ENCODE data around the gene RPS21. TPM values are rescaled to one million over a fixed set of nuclear protein-coding genes. Genes with fewer than 3 reads are reported as not detected.

Gene RPS21
- polyA plus RNA-seq, 1 donor, result 2,139 TPM

DNA sequence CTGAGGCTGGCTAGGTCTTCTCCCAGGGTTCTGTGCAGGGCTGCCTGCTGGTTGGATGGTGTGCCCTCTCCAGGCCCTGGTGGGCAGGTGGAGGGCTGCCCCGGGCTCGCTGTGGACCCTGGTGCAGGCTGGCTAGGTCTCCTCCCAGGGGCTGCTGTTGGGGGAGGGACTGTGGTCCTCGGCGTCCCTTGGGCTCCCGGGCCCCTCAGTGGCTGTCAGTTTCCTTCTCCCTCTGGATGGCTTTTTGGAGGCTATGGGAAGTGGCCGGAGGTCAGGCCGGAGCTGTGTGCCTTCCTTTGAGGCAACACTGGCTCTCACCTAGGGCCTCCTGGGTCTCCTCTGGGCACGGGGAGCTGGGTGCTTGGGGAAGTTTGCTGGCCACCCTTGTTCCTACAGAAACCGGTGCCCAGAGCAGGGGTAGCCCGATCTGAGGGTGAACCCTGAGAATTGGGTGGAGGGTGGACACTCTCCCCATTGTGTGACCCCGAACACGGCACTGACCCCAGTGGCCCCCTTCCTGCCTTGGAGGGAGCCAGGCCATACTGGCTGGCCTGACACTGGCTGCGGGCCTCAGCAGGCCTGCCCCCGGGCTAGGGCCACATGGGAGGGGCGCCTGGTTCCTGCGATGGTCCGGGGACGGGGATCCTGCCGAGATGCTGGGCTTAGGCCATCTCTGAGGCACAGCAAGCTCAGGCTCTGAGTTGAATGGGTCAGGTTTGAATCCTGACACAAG is 24.0 kb downstream of the RPS21 start:
- no peaks in the 10 kb centered on the region for H3K27me3 ChIP-seq (ENCODE audit: control insufficient read depth, insufficient read depth, low read length)
- WGBS (ENCODE audit: insufficient coverage, low lambda C conversion rate), result no CpG with 5 or more reads among the region's 19 CpGs
- H3K36me3 ChIP-seq (ENCODE audit: control insufficient read depth, insufficient read depth, low read length), result no peaks in the 10 kb centered on the region
- H3K27ac ChIP-seq (ENCODE audit: low read length), result peak overlapping the region; percentile 98
- peaks cover 7% of the 10 kb centered on the region for H3K9me3 ChIP-seq (ENCODE audit: control insufficient read depth, low read depth, low read length)
- DNase-seq, result peak in 1 of 2 donors; percentile 54
- peak overlapping the region; percentile 57 for H3K4me3 ChIP-seq (ENCODE audit: low read length)
- peaks cover 78% of the 10 kb centered on the region for H3K4me1 ChIP-seq (ENCODE audit: control insufficient read depth, insufficient read depth, low read length)

DNA sequence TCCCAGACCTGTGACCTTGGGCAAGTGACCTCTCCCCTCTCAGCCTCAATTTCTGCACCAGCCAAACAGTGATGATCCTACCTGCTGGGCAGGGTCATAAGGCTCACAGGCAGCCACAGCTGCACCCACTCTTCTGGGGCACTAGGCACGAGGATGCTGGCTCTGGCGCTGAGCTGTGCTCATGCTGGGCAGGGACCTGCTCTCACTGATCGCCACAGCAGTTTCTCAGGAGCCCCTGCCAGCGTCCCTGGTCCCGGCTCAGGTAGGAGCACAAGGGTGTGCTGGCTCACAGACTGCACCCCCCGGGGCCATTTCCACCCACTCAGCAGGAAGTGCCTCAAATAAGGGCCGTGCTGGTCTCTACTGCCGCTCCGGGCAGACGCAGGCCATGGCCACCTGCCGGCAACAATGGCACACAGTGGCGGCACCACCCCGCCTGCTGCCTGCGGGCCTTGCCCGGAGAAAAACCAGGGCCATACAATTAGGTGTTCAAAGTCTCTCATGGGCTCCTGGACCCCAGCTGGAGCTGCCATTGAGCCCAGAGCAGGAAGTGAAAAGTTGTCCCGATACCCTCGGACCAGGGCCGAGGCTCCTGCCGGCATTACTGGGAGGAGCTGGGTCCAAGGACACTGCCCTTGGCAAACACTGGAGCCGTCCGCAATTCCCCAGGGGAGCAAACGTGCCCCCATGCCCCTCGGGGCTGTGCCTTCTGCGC is 24.7 kb downstream of the RPS21 start:
- no CpG with 5 or more reads among the region's 24 CpGs for WGBS (ENCODE audit: insufficient coverage, low lambda C conversion rate)
- Histone ChIP-seq H3K9me3 (ENCODE audit: control insufficient read depth, low read depth, low read length) (peaks cover 7% of the 10 kb centered on the region), H3K4me3 (ENCODE audit: low read length) (peak overlapping the region; percentile 57), H3K27ac (ENCODE audit: low read length) (peak overlapping the region; percentile 98), H3K36me3 (ENCODE audit: control insufficient read depth, insufficient read depth, low read length) (peaks cover 2% of the 10 kb centered on the region), H3K27me3 (ENCODE audit: control insufficient read depth, insufficient read depth, low read length) (no peaks in the 10 kb centered on the region), H3K4me1 (ENCODE audit: control insufficient read depth, insufficient read depth, low read length) (peaks cover 76% of the 10 kb centered on the region)
- peak in 1 of 2 donors; percentile 74 for DNase-seq

DNA sequence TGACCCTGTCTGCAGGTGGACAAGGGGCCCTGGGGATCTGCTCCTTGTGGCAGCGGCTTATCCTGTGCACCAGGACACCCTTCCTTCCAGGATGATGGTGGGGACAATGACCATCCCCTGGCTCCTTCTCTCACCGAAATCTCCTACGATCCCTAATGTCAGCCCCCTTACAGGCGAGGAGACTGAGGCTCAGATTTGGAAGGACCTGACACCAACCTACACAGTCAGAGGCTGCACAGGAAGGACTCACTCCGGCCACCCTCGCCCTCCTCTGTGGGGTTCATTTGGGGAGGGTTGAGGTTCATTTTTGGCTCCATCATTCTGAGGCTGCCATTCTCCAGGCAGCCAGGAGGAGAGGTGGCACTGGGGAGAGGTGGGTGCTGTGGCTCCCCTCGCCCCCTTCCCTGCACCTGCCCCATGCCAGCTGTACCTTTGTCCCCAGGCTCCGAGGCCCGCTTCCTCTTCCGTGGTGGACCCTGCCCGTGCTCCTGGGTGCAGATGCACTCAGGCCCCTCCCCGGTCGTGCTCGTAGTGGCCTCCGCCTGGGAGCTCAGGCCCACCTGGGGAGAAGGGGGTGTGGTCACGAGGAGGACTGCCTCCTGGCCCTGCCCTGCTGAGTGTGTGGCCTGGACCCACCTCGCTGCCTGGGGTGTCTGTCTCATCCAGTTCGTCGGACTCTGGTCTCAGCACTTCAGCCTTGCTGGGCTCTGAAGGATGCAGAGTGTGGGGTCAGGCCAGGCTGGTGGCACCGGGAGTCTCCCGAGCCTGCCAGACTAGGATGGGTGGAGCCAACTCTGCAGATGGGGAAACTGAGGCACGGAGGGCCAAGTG is 25.5 kb downstream of the RPS21 start:
- 80% methylated on average over 1 of the region's 22 CpGs for WGBS (ENCODE audit: insufficient coverage, low lambda C conversion rate)
- Histone ChIP-seq H3K4me1 (ENCODE audit: control insufficient read depth, insufficient read depth, low read length) (peaks cover 75% of the 10 kb centered on the region), H3K4me3 (ENCODE audit: low read length) (peak overlapping the region; percentile 57), H3K27me3 (ENCODE audit: control insufficient read depth, insufficient read depth, low read length) (no peaks in the 10 kb centered on the region), H3K27ac (ENCODE audit: low read length) (peak overlapping the region; percentile 98), H3K9me3 (ENCODE audit: control insufficient read depth, low read depth, low read length) (peaks cover 6% of the 10 kb centered on the region), H3K36me3 (ENCODE audit: control insufficient read depth, insufficient read depth, low read length) (peaks cover 3% of the 10 kb centered on the region)
- peak; percentile 98 to 99 for DNase-seq

DNA sequence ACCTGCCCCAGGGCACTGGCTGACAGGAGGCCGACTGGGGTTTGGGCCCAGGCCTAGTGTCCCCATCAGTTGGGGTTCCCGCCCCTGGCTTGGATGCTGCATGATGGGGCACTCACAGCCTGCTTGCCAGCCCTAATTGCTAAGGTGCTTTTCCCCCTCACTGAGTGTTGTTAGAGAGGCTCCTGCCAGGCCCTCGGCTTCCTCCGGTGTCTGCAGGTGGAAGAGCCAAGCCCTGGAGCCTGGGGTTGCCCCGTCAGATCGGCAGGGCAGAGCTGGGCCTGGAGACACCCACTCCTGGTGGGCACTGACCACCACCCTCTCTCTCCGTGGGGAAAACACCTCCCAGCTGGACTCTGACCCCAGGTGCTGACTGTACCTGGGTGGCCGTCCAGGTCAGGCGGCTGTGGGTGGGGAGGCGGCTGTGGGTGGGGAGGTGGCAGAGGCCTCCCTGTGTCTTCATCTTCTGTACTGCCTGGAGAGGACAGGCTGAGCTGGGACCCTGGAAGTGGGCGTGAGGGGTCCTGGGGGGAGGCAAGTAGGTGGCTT is 26.2 kb downstream of the RPS21 start:
- WGBS (ENCODE audit: insufficient coverage, low lambda C conversion rate), result no CpG with 5 or more reads among the region's 11 CpGs
- no peak overlapping the region for H3K4me3 ChIP-seq (ENCODE audit: low read length)
- peaks cover 3% of the 10 kb centered on the region for H3K36me3 ChIP-seq (ENCODE audit: control insufficient read depth, insufficient read depth, low read length)
- H3K9me3 ChIP-seq (ENCODE audit: control insufficient read depth, low read depth, low read length), result peaks cover 4% of the 10 kb centered on the region
- peaks cover 68% of the 10 kb centered on the region for H3K4me1 ChIP-seq (ENCODE audit: control insufficient read depth, insufficient read depth, low read length)
- H3K27me3 ChIP-seq (ENCODE audit: control insufficient read depth, insufficient read depth, low read length), result no peaks in the 10 kb centered on the region
- peak overlapping the region; percentile 98 for H3K27ac ChIP-seq (ENCODE audit: low read length)
- peak in 1 of 2 donors; percentile 86 for DNase-seq

DNA sequence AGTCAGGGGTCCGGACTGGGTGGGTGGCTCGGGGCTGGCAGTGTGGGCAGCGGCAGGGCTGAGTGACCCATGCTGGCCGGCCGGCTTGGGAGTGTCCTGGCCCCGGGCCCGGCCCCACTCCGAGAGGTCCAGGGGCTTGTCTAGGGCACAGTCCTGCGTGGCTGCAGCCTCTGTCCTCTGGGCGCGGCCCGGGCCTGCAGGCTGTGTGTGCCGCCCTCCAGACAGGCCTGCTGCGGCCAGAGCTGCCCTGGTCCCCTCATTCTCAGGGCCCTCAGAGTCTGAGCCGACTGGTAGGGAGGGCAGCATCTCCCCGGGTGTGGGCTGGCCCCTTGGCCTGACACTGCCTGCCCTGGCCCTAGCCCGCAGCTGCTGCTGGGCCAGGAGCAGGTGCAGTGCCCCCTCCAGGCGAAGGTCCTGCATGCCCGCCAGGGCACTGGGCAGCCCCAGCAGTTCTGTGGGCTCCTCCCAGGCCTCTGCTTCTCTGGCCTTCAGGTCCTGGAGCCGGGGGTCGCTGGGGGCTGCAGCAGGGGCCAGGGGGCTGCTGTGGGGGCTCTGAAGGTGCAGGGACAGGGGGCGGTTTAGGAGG is 27.1 kb downstream of the RPS21 start:
- no CpG with 5 or more reads among the region's 22 CpGs for WGBS (ENCODE audit: insufficient coverage, low lambda C conversion rate)
- H3K27ac ChIP-seq (ENCODE audit: low read length), result peak overlapping the region; percentile 98
- H3K4me3 ChIP-seq (ENCODE audit: low read length), result no peak overlapping the region
- no peak for DNase-seq
- peaks cover 59% of the 10 kb centered on the region for H3K4me1 ChIP-seq (ENCODE audit: control insufficient read depth, insufficient read depth, low read length)
- H3K27me3 ChIP-seq (ENCODE audit: control insufficient read depth, insufficient read depth, low read length), result no peaks in the 10 kb centered on the region
- peaks cover 3% of the 10 kb centered on the region for H3K36me3 ChIP-seq (ENCODE audit: control insufficient read depth, insufficient read depth, low read length)
- peaks cover 4% of the 10 kb centered on the region for H3K9me3 ChIP-seq (ENCODE audit: control insufficient read depth, low read depth, low read length)

DNA sequence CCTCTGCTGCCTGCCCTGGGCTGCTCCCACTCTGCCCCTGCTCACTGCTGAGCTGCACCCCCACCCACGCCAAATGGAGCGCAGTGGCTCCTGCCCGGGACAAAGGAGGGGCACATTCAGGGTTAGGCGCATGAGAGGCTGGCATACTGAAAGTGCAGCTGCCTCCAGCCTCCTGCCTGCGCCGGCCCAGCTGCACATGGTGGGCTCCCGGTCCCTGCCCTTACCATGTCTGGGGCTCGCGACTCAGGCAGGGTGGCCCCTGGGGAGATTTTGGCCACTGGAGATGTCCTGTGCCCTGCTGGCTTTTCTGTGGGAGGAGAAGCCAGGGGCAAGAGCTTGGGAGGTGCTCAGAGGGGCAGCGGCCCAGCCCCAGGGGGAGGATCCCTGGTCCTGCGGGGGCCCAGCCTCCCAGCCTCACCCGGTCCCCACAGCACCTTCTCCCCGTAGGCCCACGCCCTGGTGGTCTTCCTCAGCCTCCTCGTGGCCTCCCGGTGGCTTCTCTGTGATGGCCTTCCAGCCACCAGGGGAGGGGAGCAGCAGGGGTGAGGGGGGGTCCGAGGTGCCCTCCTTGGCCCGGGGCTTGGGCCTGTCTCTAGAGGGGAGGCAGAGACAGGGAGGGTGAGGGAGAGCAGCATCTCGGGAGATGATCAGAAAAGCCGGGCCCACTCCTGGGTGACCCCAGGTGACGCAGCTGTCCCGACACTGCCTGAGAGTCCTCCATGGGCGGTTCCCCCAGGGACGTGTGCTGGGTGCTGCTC is 28.6 kb downstream of the RPS21 start:
- H3K4me3 ChIP-seq (ENCODE audit: low read length), result no peak overlapping the region
- no peak for DNase-seq
- H3K27ac ChIP-seq (ENCODE audit: low read length), result no peak overlapping the region
- H3K36me3 ChIP-seq (ENCODE audit: control insufficient read depth, insufficient read depth, low read length), result peaks cover 3% of the 10 kb centered on the region
- H3K9me3 ChIP-seq (ENCODE audit: control insufficient read depth, low read depth, low read length), result peaks cover 4% of the 10 kb centered on the region
- H3K27me3 ChIP-seq (ENCODE audit: control insufficient read depth, insufficient read depth, low read length), result no peaks in the 10 kb centered on the region
- H3K4me1 ChIP-seq (ENCODE audit: control insufficient read depth, insufficient read depth, low read length), result peaks cover 43% of the 10 kb centered on the region
- WGBS (ENCODE audit: insufficient coverage, low lambda C conversion rate), result no CpG with 5 or more reads among the region's 24 CpGs

DNA sequence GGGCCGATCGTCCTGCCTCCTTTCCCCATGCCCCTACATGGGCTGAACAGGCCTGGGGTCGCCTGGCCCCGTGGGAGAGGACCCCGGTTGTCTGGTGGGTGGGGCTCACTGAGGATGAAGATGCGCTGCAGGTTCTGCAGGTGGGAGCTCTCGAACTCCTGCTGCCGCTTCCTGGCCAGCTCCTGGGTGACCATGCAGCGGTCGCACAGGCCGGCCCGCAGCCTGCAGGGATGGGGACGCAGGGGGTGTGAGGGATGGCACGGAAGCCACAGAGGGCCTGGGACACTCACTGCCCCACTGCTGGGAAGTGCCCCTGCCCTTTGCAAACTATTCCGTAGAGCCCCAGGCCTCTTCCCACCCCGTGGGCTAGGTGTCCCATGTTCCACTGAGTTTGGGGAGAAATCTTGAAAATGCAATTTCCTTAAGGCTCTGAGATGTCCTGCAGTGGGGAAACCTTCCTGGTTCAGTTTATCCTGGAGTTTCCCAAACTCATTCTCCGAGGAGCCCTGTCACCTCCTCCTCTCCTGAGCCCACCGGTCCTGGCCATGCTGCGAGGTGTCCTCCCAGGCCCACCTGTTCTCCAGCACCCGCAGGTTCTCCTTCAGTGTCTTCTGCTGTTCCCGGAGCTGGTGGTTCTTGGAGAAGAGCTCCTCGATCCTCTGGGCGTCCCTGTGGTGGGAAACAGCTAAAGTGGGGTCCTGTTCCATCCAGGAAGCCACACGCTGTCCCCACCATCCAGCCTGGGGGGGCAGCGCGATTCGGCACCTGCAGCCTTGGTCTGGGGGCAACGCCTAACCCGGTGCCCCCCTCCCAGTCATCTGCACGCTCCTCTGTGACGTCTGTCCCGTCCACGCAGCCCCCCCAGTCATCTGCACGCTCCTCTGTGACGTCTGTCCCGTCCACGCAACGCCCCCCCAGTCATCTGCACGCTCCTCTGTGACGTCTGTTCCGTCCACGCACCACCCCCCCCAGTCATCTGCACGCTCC is 30.0 kb downstream of the RPS21 start:
- Histone ChIP-seq H3K4me1 (ENCODE audit: control insufficient read depth, insufficient read depth, low read length) (peaks cover 32% of the 10 kb centered on the region), H3K9me3 (ENCODE audit: control insufficient read depth, low read depth, low read length) (peaks cover 4% of the 10 kb centered on the region), H3K27ac (ENCODE audit: low read length) (no peak overlapping the region), H3K36me3 (ENCODE audit: control insufficient read depth, insufficient read depth, low read length) (peaks cover 3% of the 10 kb centered on the region), H3K27me3 (ENCODE audit: control insufficient read depth, insufficient read depth, low read length) (no peaks in the 10 kb centered on the region), H3K4me3 (ENCODE audit: low read length) (no peak overlapping the region)
- WGBS (ENCODE audit: insufficient coverage, low lambda C conversion rate), result no CpG with 5 or more reads among the region's 43 CpGs
- no peak for DNase-seq

DNA sequence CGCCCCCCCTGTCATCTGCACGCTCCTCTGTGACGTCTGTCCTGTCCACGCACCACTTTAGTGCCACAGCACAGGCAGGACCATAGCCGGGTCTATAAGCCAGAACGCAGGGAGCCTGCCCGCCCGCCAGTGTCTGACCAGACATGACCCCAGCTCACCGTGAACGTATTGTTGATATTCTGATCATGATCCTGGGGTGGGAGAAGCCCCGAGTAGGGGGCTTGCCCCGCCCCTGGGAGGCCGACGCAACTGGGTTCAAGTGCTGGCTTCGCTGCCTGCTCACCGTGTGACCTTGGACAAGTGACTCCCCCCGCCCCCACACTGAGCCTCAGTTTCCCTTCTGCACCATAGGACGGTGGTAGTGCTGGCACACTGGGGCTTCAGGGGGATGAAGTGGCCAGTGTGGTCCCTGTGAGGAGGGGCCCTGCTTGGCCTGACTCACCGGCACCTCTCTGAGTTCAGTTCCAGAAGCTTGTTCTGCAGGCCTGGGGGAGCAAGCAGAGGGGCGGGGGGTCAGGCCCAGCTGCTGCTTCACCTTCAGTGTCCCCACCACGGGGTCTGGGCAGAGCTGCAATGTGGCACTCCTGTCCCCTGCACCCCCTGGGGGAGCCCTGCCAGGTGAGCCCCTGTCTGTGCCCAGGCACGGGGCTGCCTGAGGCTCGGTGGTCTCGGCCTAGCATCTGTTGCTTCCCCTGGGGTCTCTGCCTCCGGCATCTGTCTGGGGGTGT is 31.2 kb downstream of the RPS21 start:
- Histone ChIP-seq H3K27me3 (ENCODE audit: control insufficient read depth, insufficient read depth, low read length) (no peaks in the 10 kb centered on the region), H3K4me3 (ENCODE audit: low read length) (no peak overlapping the region), H3K4me1 (ENCODE audit: control insufficient read depth, insufficient read depth, low read length) (peaks cover 29% of the 10 kb centered on the region), H3K36me3 (ENCODE audit: control insufficient read depth, insufficient read depth, low read length) (peaks cover 3% of the 10 kb centered on the region), H3K27ac (ENCODE audit: low read length) (no peak overlapping the region), H3K9me3 (ENCODE audit: control insufficient read depth, low read depth, low read length) (peaks cover 4% of the 10 kb centered on the region)
- DNase-seq, result no peak
- no CpG with 5 or more reads among the region's 25 CpGs for WGBS (ENCODE audit: insufficient coverage, low lambda C conversion rate)

All from large intestine (tissue), 3 donors.